GM18861 (cell line): ENCODE measurements around the gene TNFRSF1A.

ENCODE experiments used
- ATAC-seq: cut with Tn5 transposase; IDR thresholded peaks from one replicate; pipeline ENCODE4 v1.9.1; 2021; ENCODE audit not compliant: unreplicated experiment

Gene TNFRSF1A

DNA sequence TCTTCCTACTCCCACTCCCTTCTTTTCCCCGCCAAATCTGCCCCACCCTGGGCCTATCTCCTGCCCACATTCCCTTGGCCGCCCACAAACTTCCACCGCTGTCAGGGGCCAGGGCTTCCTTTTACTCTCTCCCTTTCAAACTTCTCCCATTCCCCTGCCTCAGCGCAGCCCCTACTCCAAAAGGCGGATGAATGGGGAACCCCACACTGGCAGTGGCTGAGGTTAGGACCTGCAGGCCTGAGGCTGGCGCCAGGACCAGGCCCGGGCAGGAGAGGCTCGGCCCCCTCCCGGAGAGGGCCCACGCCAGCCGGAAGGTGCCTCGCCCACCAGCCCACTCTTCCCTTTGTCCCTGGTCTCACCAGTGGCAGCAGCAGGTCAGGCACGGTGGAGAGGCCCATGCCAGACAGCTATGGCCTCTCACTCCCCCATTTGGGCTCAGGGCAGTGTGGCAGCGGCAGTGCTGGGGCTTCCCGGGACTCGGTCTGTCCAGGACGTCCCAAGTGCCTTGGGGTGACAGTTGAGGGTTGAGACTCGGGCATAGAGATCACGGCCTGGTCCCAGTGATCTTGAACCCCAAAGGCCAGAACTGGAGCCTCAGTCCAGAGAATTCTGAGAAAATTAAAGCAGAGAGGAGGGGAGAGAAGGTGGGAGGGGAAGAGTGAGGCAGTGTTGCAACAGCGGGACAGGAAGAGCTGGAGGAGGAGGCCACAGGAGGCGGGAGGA is at the start of gene TNFRSF1A:
Gene TNFRSF1A (minus strand): TSS at position 660 of the 723 bp plus-strand sequence. CDS start 262 bp downstream, at position 398.
- ATAC-seq = no peak

DNA sequence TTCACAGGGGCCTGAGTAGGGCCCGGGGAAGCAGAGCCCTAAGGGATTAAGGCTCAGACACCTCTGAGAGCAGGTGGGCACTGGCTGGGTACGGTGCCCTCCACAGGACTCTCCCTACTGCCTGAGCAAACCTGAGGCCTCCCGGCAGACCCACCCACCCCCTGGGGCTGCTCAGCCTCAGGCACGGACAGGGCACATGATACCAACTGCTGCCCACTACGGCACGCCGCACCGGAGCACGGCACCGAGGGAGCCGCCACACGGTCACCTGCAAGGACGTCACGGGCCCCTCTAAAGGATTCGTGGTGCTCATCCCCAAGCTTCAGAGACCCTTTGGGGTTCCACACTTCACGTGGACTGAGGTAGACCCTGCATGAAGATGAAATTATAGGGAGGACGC is 49.1 kb upstream of the TNFRSF1A start:
- no peak for ATAC-seq

DNA sequence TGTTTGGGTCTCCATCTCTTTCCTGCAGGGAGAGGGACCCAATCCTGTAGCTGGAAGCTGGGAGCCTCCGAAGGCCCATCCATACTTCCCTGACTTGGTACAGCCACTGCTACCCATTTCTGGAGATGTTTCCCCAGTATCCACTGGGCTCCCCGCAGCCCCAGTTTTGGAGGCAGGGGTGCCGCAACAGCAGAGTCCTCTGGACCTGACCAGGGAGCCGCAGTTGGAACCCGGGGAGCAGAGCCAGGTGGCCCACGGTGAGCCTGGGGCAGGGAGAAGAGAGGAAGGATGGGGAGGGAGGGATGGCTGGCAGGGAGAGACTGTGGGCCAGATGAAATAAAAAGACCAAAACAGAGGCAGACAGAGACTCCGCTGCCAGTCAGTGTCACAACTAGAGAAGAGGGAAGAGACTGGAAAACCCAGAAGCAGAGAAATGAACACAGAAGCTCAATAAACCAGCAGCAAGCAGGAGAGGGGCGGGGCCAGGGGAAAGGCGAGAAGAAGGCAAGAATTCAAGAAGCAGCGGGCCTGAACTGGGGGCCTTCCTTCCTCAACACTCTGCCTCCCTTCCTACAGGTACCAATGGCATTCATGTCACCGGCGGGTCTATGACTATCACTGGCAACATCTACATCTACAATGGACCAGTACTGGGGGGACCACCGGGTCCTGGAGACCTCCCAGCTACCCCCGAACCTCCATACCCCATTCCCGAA is 48.4 kb upstream of the TNFRSF1A start:
- ATAC-seq = no peak

DNA sequence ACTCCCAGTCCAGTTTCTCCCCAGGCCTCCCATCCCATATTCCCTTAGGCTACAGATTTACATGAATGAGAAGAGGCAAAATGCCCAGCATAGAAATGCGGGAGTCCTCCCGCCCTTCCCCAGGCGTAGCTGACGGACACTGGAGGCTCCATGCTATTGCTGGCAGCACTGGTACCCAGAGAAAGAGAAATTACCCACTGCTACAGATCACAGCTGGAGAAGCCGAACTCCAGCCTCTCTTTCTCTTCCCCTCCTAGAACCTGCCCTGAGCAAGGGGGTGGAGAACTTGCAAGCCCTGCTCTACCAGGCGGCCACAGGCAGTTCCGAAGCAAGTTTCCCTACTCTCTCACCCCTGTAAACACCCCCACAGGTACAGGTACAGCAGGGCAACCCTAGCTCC is 45.7 kb upstream of the TNFRSF1A start:
- no peak for ATAC-seq

DNA sequence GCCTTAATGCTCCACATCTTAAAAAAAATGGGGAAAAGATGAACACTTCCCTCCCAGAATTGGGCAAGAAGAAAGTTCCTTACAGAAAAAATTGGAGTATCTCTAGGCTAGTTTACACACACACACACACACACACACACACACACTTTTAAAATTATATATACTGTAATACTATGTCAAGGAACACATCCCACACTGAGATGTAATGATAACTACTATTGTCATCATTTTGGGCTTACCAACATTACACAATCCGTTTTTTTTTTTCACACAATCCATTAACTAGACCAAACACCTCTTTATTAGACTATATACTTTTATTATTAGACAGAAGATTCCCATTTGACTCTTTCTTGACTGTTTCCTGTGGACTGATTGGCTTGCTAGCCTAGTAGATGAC is 44.6 kb upstream of the TNFRSF1A start:
- no peak for ATAC-seq

- ATAC-seq = no peak
Observed at GRCh38 chr12:6386038-6386437, 44.2 kb upstream of the TNFRSF1A start.

DNA sequence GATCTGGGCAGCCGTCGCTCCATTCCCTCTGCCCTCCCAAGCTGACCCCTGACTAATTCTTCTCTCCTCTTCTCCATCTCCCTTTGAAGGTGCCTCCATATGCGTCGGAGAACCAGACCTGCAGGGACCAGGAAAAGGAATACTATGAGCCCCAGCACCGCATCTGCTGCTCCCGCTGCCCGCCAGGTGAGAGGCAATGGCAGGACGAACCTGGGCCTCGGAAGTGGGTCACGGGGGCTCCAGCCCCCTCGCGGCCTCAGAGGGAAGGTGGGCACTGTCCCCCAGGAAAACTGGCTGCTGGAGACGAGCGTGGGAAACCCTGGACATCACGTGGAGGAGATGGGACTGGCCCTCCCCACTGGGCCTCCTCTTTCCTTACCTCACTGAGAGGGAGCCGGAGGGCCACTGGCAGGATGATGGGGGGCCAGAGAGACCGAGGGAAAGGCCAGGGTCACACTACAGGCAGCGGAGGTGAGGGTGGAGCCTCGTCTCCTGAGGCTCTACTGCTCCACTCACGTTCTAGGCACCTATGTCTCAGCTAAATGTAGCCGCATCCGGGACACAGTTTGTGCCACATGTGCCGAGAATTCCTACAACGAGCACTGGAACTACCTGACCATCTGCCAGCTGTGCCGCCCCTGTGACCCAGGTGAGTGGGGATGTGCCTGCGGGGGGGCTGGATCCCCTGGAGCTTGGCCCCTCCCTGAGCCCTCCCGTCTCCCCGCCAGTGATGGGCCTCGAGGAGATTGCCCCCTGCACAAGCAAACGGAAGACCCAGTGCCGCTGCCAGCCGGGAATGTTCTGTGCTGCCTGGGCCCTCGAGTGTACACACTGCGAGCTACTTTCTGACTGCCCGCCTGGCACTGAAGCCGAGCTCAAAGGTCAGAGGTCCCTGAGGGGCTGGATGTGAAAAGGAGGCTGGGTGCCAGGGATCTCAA is 42.9 kb upstream of the TNFRSF1A start:
- no peak for ATAC-seq

GRCh38 chr12:6383572-6384498 is 42.0 kb upstream of the TNFRSF1A start, which contains the start of gene LTBR:
LTBR (plus strand) TSS chr12:6384162; CDS start chr12:6384359, 197 bp downstream.
- no peak for ATAC-seq

GRCh38 chr12:6382982-6383381 is 41.1 kb upstream of the TNFRSF1A start:
- no peak for ATAC-seq

- no peak for ATAC-seq
Observed at GRCh38 chr12:6382371-6382770, 40.5 kb upstream of the TNFRSF1A start.

- ATAC-seq = no peak
Observed at GRCh38 chr12:6380141-6381121, 38.6 kb upstream of the TNFRSF1A start.

DNA sequence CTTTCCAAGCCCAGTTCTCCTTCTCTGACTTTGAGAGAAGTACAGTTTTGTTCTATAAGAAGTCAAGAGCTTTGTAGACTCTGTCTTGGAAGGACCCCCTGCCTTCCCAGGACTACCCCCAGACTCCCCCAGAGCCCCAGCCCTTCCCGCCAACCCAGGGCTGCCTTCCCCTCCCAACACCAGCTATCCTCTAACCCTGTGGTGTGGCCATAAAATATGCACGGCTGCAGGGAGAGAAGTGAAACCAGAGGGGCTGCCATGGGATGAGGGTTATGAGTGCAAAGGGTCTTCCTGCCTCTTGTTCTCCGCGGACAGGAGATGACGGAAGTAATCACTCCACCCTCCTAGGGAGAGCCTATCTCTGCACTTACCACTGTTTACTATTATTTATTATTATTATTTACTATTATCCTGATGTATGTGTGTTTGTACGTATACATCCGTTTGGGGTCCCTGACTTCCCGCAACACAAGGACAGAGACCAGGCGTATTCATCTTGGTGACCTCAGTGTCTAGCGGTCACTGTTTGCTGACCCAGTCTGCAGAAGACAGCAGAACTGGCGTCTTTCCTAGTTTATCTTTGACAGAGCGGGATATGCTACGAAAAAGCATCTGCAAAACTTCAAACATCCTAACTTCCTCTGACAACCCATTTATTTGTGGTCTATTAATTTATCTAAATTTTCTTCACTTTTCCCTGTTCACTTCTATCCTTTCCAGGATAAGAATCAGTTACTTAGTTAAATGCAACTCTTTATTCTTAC is 37.0 kb upstream of the TNFRSF1A start:
- no peak for ATAC-seq

- no peak for ATAC-seq
Observed at GRCh38 chr12:6377667-6377994, 35.8 kb upstream of the TNFRSF1A start.

- ATAC-seq = no peak
Observed at GRCh38 chr12:6376870-6377666, 35.2 kb upstream of the TNFRSF1A start.

- no peak for ATAC-seq
Observed at GRCh38 chr12:6376079-6376869, 34.4 kb upstream of the TNFRSF1A start.

GRCh38 chr12:6375269-6376078 is 33.6 kb upstream of the TNFRSF1A start, which contains the start of gene SCNN1A:
SCNN1A (minus strand) TSS chr12:6375563; CDS start chr12:6374783, 780 bp downstream.
- no peak for ATAC-seq
